H1 (cell line): ENCODE measurements around the gene PTK6. TPM values are rescaled to one million over a fixed set of nuclear protein-coding genes. Genes with fewer than 3 reads are reported as not detected.
A peak's percentile ranks its signal among the peaks of the same experiment; 100 is the strongest.

Experiments
- CTCF ChIA-PET: fragments of 300-600 bp; sonication (Branson Sonifier 250); formaldehyde crosslinking; loops from one replicate; lab custom pipeline; 2021; ENCODE audit not compliant: partially characterized antibody; lab: Charles Lee
- POLR2A ChIA-PET: fragments of 300-600 bp; sonication (Branson Sonifier 250); formaldehyde crosslinking; loops from one replicate; lab custom pipeline; 2021; ENCODE audit warnings: inconsistent platforms; ENCODE audit not compliant: partially characterized antibody; lab: Charles Lee
- DNase-seq, 2 experiments: peaks; one replicate each; pipeline versions ENCODE4 v3.0.0 to v3.0.0-alpha.2; 2010 to 2022; ENCODE audit warnings: low spot score in 2 of 2, low read depth in 1 of 2, mixed read lengths in 1 of 2
- FAIRE-seq: peaks from 2 replicates; lab custom pipeline; 2011; peaks lifted over from hg19 to GRCh38; lab: Jason Lieb, UNC
- H2AFZ ChIP-seq: 2 replicates; pipeline ENCODE4 v1.8.1; 2012; ENCODE audit warnings: low read length, inconsistent platforms
- H2AK5ac ChIP-seq: 2 replicates; pipeline ENCODE4 v1.6.1; 2013; ENCODE audit warnings: low read depth, low read length
- H2BK120ac ChIP-seq: replicated peaks from 2 replicates; pipeline ENCODE3; 2013; ENCODE audit warnings: low read depth, low read length, inconsistent platforms
- H2BK12ac ChIP-seq: 2 replicates; pipeline ENCODE4 v1.6.1; 2013; ENCODE audit warnings: low read depth, low read length
- H2BK15ac ChIP-seq: 2 replicates; pipeline ENCODE4 v1.6.1; 2013; ENCODE audit warnings: low read length
- H2BK20ac ChIP-seq: 2 replicates; pipeline ENCODE4 v1.6.1; 2013; ENCODE audit warnings: low read length
- H2BK5ac ChIP-seq: 2 replicates; pipeline ENCODE4 v1.6.1; 2013; ENCODE audit warnings: low read depth, low read length
- H3K14ac ChIP-seq: 2 replicates; pipeline ENCODE4 v1.6.1; 2013; ENCODE audit warnings: inconsistent platforms; ENCODE audit not compliant: insufficient read length
- H3K18ac ChIP-seq: 2 replicates; pipeline ENCODE4 v1.6.1; 2013; ENCODE audit warnings: low read length; ENCODE audit errors: extremely low read depth
- H3K23ac ChIP-seq: 2 replicates; pipeline ENCODE4 v1.6.1; 2013; ENCODE audit warnings: inconsistent platforms; ENCODE audit not compliant: insufficient read length
- H3K23me2 ChIP-seq: 2 replicates; pipeline ENCODE4 v1.6.1; 2013; ENCODE audit warnings: low read depth, low read length
- H3K27ac ChIP-seq: 2 replicates; pipeline ENCODE4 v1.6.1; 2011; ENCODE audit warnings: low read depth, low read length, inconsistent platforms
- H3K27me3 ChIP-seq, 4 experiments: replicated peaks in 1 of 4; 1 replicate in 1 of 4; 2 replicates in 3 of 4; pipeline versions ENCODE4 v1.6.1 to v1.8.1; 2011 to 2013; ENCODE audit warnings: low read length in 3 of 4, mild to moderate bottlenecking in 3 of 4, inconsistent platforms in 2 of 4, mixed read lengths in 2 of 4, moderate library complexity in 1 of 4; ENCODE audit not compliant: control insufficient read depth in 3 of 4, insufficient read depth in 3 of 4; ENCODE audit errors: extremely low read depth in 1 of 4
- H3K36me3 ChIP-seq, 4 experiments: 2 replicates each; pipeline versions ENCODE4 v1.6.1 to v1.8.1; 2011 to 2013; ENCODE audit warnings: mild to moderate bottlenecking in 4 of 4, low read length in 3 of 4, moderate library complexity in 2 of 4, control low read depth in 1 of 4, inconsistent platforms in 1 of 4; ENCODE audit not compliant: insufficient read depth in 4 of 4, control insufficient read depth in 2 of 4
- H3K4ac ChIP-seq: replicated peaks from 2 replicates; pipeline ENCODE3; 2013; ENCODE audit warnings: low read length, low read depth, mixed read lengths, inconsistent platforms; ENCODE audit not compliant: insufficient read length
- H3K4me1 ChIP-seq, 4 experiments: replicated peaks in 1 of 4; 1 replicate in 1 of 4; 2 replicates in 3 of 4; pipeline versions ENCODE4 v1.6.1 to v1.8.1; 2011 to 2013; ENCODE audit warnings: low read length in 3 of 4, inconsistent platforms in 2 of 4, mixed read lengths in 1 of 4; ENCODE audit not compliant: insufficient read depth in 4 of 4, control insufficient read depth in 3 of 4
- H3K4me2 ChIP-seq, 2 experiments: 2 replicates each; pipeline versions ENCODE4 v1.6.1 to v1.8.1; 2011 to 2013; ENCODE audit warnings: low read depth in 2 of 2, low read length in 2 of 2, control low read depth in 1 of 2, inconsistent platforms in 1 of 2, mild to moderate bottlenecking in 1 of 2; ENCODE audit not compliant: insufficient read depth in 1 of 2
- H3K4me3 ChIP-seq, 4 experiments: fragments of 200-600, 300-600 bp in 1 of 4; sonication (generic), shearing (Covaris generic), sonication (Bioruptor Twin) in 1 of 4; 2 replicates each; pipeline versions ENCODE4 v1.5.1 to v1.8.1; 2011 to 2016; ENCODE audit warnings: low read length in 4 of 4, low read depth in 3 of 4, control low read depth in 2 of 4, inconsistent platforms in 2 of 4, mild to moderate bottlenecking in 2 of 4, mixed read lengths in 1 of 4, moderate library complexity in 1 of 4; ENCODE audit not compliant: insufficient read depth in 2 of 4; ENCODE audit errors: extremely low read depth in 1 of 4
- H3K56ac ChIP-seq: replicated peaks from 2 replicates; pipeline ENCODE3; 2013; ENCODE audit warnings: low read depth, mild to moderate bottlenecking, mixed read lengths, low read length, inconsistent platforms; ENCODE audit not compliant: insufficient read length
- H3K79me1 ChIP-seq: 2 replicates; pipeline ENCODE4 v1.6.1; 2013; ENCODE audit warnings: low read depth, low read length, control low read depth
- H3K79me2 ChIP-seq, 2 experiments: 2 replicates each; pipeline versions ENCODE4 v1.6.1 to v1.8.1; 2012 to 2013; ENCODE audit warnings: low read length in 2 of 2, mild to moderate bottlenecking in 2 of 2, inconsistent platforms in 1 of 2; ENCODE audit not compliant: insufficient read depth in 2 of 2, control insufficient read depth in 1 of 2
- H3K9ac ChIP-seq, 4 experiments: replicated peaks in 1 of 4; 1 replicate in 1 of 4; 2 replicates in 3 of 4; pipeline versions ENCODE4 v1.6.1 to v1.8.1; 2011 to 2013; ENCODE audit warnings: low read depth in 3 of 4, low read length in 3 of 4, control low read depth in 2 of 4, mild to moderate bottlenecking in 2 of 4, moderate library complexity in 2 of 4, inconsistent platforms in 1 of 4; ENCODE audit errors: extremely low read depth in 1 of 4
- H3K9me3 ChIP-seq, 2 experiments: 2 replicates each; pipeline versions ENCODE4 v1.6.1 to v1.8.1; 2012 to 2013; ENCODE audit warnings: mild to moderate bottlenecking in 2 of 2, moderate library complexity in 2 of 2, control low read depth in 1 of 2, inconsistent platforms in 1 of 2, low read depth in 1 of 2, low read length in 1 of 2, mixed read lengths in 1 of 2; ENCODE audit not compliant: insufficient read depth in 2 of 2
- H4K20me1 ChIP-seq, 2 experiments: replicated peaks in 1 of 2; 2 replicates each; pipeline versions ENCODE3 to v1.8.1; 2011 to 2013; ENCODE audit warnings: inconsistent platforms in 2 of 2, low read length in 2 of 2, mild to moderate bottlenecking in 1 of 2; ENCODE audit not compliant: insufficient read depth in 2 of 2, control insufficient read depth in 1 of 2
- H4K5ac ChIP-seq: 2 replicates; pipeline ENCODE4 v1.6.1; 2013; ENCODE audit warnings: low read length, low read depth, mixed read lengths, inconsistent platforms; ENCODE audit not compliant: insufficient read length
- H4K8ac ChIP-seq: 2 replicates; pipeline ENCODE4 v1.8.0; 2013; ENCODE audit warnings: mild to moderate bottlenecking, moderate library complexity, low read length, inconsistent platforms; ENCODE audit not compliant: insufficient read depth; ENCODE audit errors: extremely low read depth
- H4K91ac ChIP-seq: replicated peaks from 2 replicates; pipeline ENCODE3; 2013; ENCODE audit warnings: low read length, mixed read lengths, inconsistent platforms; ENCODE audit not compliant: insufficient read length
- ATF3 ChIP-seq: IDR thresholded peaks from 2 replicates; pipeline ENCODE4 v1.6.1; 2011; ENCODE audit warnings: low read depth, mild to moderate bottlenecking, low read length; ENCODE audit not compliant: insufficient read depth
- CBX8 ChIP-seq: fragments of 300-800, 300-1000 bp; sonication (generic); IDR thresholded peaks from 2 replicates; pipeline ENCODE4 v1.7.1; 2016; ENCODE audit warnings: low read depth, low read length, borderline replicate concordance
- CTBP2 ChIP-seq: IDR thresholded peaks from 2 replicates; pipeline ENCODE4 v1.7.0; 2011; ENCODE audit warnings: borderline replicate concordance, mild to moderate bottlenecking, moderate library complexity, mixed read lengths, low read length; ENCODE audit not compliant: insufficient read depth, insufficient read length
- EGR1 ChIP-seq: IDR thresholded peaks from 2 replicates; pipeline ENCODE4 v1.6.1; 2011; ENCODE audit warnings: low read depth, low read length, borderline replicate concordance
- EP300 ChIP-seq, 2 experiments: IDR thresholded peaks; 1 replicate in 1 of 2; 2 replicates in 1 of 2; pipeline ENCODE4 v1.6.1; 2011 to 2012; ENCODE audit warnings: low read depth in 2 of 2, low read length in 2 of 2, mild to moderate bottlenecking in 2 of 2, borderline replicate concordance in 1 of 2, inconsistent platforms in 1 of 2, moderate library complexity in 1 of 2
- HDAC6 ChIP-seq: IDR thresholded peaks from one replicate; pipeline ENCODE4 v1.7.1; 2012; ENCODE audit warnings: low read depth, mild to moderate bottlenecking, inconsistent platforms, low read length, moderate library complexity
- JUND ChIP-seq: IDR thresholded peaks from 2 replicates; pipeline ENCODE4 v1.6.1; 2011; ENCODE audit warnings: mild to moderate bottlenecking, improper control_type of control experiment, low read length
- RXRA ChIP-seq: IDR thresholded peaks from 2 replicates; pipeline ENCODE4 v1.6.1; 2011; ENCODE audit warnings: low read depth, mild to moderate bottlenecking, low read length, moderate library complexity; ENCODE audit not compliant: insufficient read depth
- SIN3A ChIP-seq, 2 experiments: IDR thresholded peaks in 1 of 2; conservative IDR thresholded peaks in 1 of 2; 2 replicates each; pipeline ENCODE4 v1.6.1; 2011 to 2012; ENCODE audit warnings: low read length in 2 of 2, improper control_type of control experiment in 1 of 2, low read depth in 1 of 2, mild to moderate bottlenecking in 1 of 2
- SIX5 ChIP-seq: IDR thresholded peaks from 2 replicates; pipeline ENCODE4 v1.6.1; 2011; ENCODE audit warnings: mild to moderate bottlenecking, low read depth, low read length
- WGBS, 2 experiments: shearing (Covaris generic) in 1 of 2; methylation state at CpG; one replicate each; pipeline versions ENCODE4 v1.1.6 to v1.1.7; 2013 to 2015; ENCODE audit warnings: low lambda C conversion rate in 2 of 2, mixed read lengths in 2 of 2, inconsistent platforms in 1 of 2, low coverage in 1 of 2, missing lambda C conversion rate in 1 of 2; ENCODE audit not compliant: insufficient replicate concordance in 2 of 2, insufficient coverage in 1 of 2, insufficient read length in 1 of 2; ENCODE audit errors: extremely low coverage in 1 of 2, missing lambda C conversion rate in 1 of 2; 5-methylcytosine and 5-hydroxymethylcytosine counted together
- polyA plus RNA-seq, 7 experiments: library from polyadenylated mRNA; depleted of rRNA in 3 of 7; stranded (reverse) in 5 of 7; unstranded in 2 of 7; fragments of >200 nt in 5 of 7; fragments of 200-250 nt in 2 of 7; gene quantifications; 1 replicate in 5 of 7; 2 replicates in 1 of 7; 4 replicates in 1 of 7; pipeline versions ENCODE4 v1.2.1 to v1.2.3, GENCODE V29; 2011 to 2013; ENCODE audit warnings: missing spikeins in 2 of 7, mixed read lengths in 2 of 7
- total RNA-seq: library from RNA; stranded (reverse); fragmentation: NEBNext Ultra II Directional; extraction: Animal tissue kit (Norgen Biotek cat#: 25700); gene quantifications from 2 replicates; pipeline ENCODE4 v1.2.1, GENCODE V29; 2021

The PTK6 gene
- total and polyA plus RNA-seq, 2 of the 8 experiments (the other 6 are each of a cell fraction or from before 2014, with no cell fraction given), result 0.12 to 0.19 TPM

GRCh38 chr20:63568986-63569949 lies 32.1 kb upstream of the PTK6 start:
- 90% methylated on average over 42 of the region's 46 CpGs; no CpG with 5 or more reads in 1 of the 2 experiments for WGBS, 2 experiments
- POLR2A ChIA-PET, result no interaction called here
- no peak overlapping the region for H2AK5ac ChIP-seq
- no peak for TF ChIP-seq RXRA
- TF ChIP-seq HDAC6, result no peak
- no peak for TF ChIP-seq EP300 (IDR thresholded peaks at IDR 0.05; ENCODE audit: borderline replicate concordance in 1 of 2, low read depth in 2 of 2, low read length in 2 of 2)
- no peak for TF ChIP-seq CTBP2
- TF ChIP-seq CBX8, result no peak
- TF ChIP-seq EGR1, result no peak
- TF ChIP-seq SIN3A (conservative IDR thresholded peaks at IDR 0.05 in 1 of 2, IDR thresholded peaks at IDR 0.05 in 1 of 2; ENCODE audit: low read depth in 1 of 2, low read length in 2 of 2), result no peak
- TF ChIP-seq JUND, result no peak
- no peak for TF ChIP-seq ATF3
- no peak for TF ChIP-seq SIX5

More at GRCh38 chr20:63568986-63569949, 32.1 kb upstream of the PTK6 start:
- Histone ChIP-seq H3K27ac (no peak overlapping the region), H3K4ac (no peak overlapping the region), H3K18ac (no peak overlapping the region), H2BK120ac (no peak overlapping the region), H4K5ac (no peak overlapping the region), H3K9me3 (no peaks in the 10 kb centered on the region), H2BK12ac (no peak overlapping the region), H3K4me2 (no peak overlapping the region), H4K8ac (peak overlapping the region; percentile 51; the same call in 1 of the 2 replicates), H3K4me3 (no peak overlapping the region), H2BK20ac (no peak overlapping the region), H3K56ac (no peak overlapping the region), H3K23me2 (no peaks in the 10 kb centered on the region; the same call in 1 of the 2 replicates), H4K91ac (no peak overlapping the region), H4K20me1 (peaks cover 0 to 3% of the 10 kb centered on the region in 2 experiments), H2BK5ac (no peak overlapping the region), H3K27me3 (no peaks in the 10 kb centered on the region; a peak in 1 of 7 replicates), H3K14ac (no peak overlapping the region), H3K36me3 (no peaks in the 10 kb centered on the region; a peak in 1 of 8 replicates), H2BK15ac (no peak overlapping the region), H2AFZ (no peak overlapping the region), H3K79me2 (no peaks in the 10 kb centered on the region), H3K23ac (no peak overlapping the region), H3K79me1 (no peaks in the 10 kb centered on the region), H3K4me1 (peaks cover 0 to 4% (median 1%) of the 10 kb centered on the region in 4 experiments; a peak in 5 of 7 replicates), H3K9ac (no peak overlapping the region; a peak in 1 of 7 replicates)
- FAIRE-seq, result no peak
- DNase-seq, result no peak
- CTCF ChIA-PET, result interaction anchor here (1.2 to 2.6 kb wide), 3 partner anchors 11 to 31 kb away, joined by 3 to 8 read pairs (median 4); no protein-coding TSS in a partner anchor
